Kidney (tissue), 14 donors: ENCODE measurements around the gene PRSS1. TPM values are rescaled to one million over a fixed set of nuclear protein-coding genes. Genes with fewer than 3 reads are reported as not detected.
"Not testable (repeated sequence)": the region's sequence is repeated elsewhere in the genome, so short reads cannot be mapped to it uniquely, and the experiment has no call there.

Experiments
- DNase-seq, 5 donors: peaks; one replicate each; pipeline ENCODE4 v3.0.0-alpha.2; 2013 to 2020
- FAIRE-seq: peaks from 2 replicates; lab custom pipeline; 2012; peaks lifted over from hg19 to GRCh38; lab: Jason Lieb, UNC
- H3K27ac ChIP-seq, 2 donors: one replicate each; pipeline ENCODE4 v1.7.0; 2013; ENCODE audit warnings: low read depth in 2 of 2, low read length in 2 of 2, inconsistent platforms in 1 of 2
- H3K27me3 ChIP-seq: one replicate; pipeline ENCODE4 v1.7.1; 2013; ENCODE audit warnings: low read length, inconsistent platforms; ENCODE audit not compliant: control insufficient read depth, insufficient read depth
- H3K36me3 ChIP-seq, 3 donors: one replicate each; pipeline versions ENCODE4 v1.7.0 to v1.7.1; 2013; ENCODE audit warnings: low read length in 3 of 3, control low read depth in 1 of 3, inconsistent platforms in 1 of 3; ENCODE audit not compliant: insufficient read depth in 3 of 3, control insufficient read depth in 2 of 3
- H3K4me1 ChIP-seq, 3 donors: one replicate each; pipeline versions ENCODE4 v1.7.0 to v1.7.1; 2013; ENCODE audit warnings: low read length in 3 of 3, inconsistent platforms in 1 of 3, low read depth in 1 of 3; ENCODE audit not compliant: control insufficient read depth in 2 of 3, insufficient read depth in 2 of 3
- H3K4me3 ChIP-seq, 3 donors: one replicate each; pipeline versions ENCODE4 v1.7.0 to v1.8.1; 2013; ENCODE audit warnings: low read length in 3 of 3, control low read depth in 1 of 3, inconsistent platforms in 1 of 3
- H3K9ac ChIP-seq, 3 donors: one replicate each; pipeline versions ENCODE4 v1.7.0 to v1.7.1; 2013; ENCODE audit warnings: low read length in 3 of 3, control low read depth in 1 of 3, inconsistent platforms in 1 of 3
- H3K9me3 ChIP-seq, 3 donors: one replicate each; pipeline versions ENCODE4 v1.7.0 to v1.7.1; 2013; ENCODE audit warnings: low read length in 3 of 3, control low read depth in 1 of 3, inconsistent platforms in 1 of 3; ENCODE audit not compliant: control insufficient read depth in 2 of 3, insufficient read depth in 1 of 3
- intact Hi-C: fragments of 100-400 bp; cut with DNase I; formaldehyde crosslinking; loops from one replicate; pipeline ENCODE4 v1.11.1; 2022
- polyA plus RNA-seq: library from polyadenylated mRNA; stranded (reverse); fragments of 350-450 nt; fragmentation: Illumina TruSeq; extraction: RNeasy Lipid Tissue Mini Kit (QIAGEN cat#74804); gene quantifications from one replicate; pipeline ENCODE4 v1.2.3, GENCODE V29; 2014; ENCODE audit warnings: low read depth, low replicate concordance; ENCODE audit not compliant: insufficient read depth
- total RNA-seq: library from RNA; stranded (reverse); fragmentation: NEBNext Ultra II Directional; extraction: Animal tissue kit (Norgen Biotek cat#: 25700); gene quantifications from one replicate; pipeline ENCODE4 v1.2.1, GENCODE V29; 2021
- TF ChIP-seq, protein P1 (sequence below): IDR thresholded peaks from 3 replicates; pipeline ENCODE4 v1.5.1; 2012; ENCODE audit warnings: mild to moderate bottlenecking, moderate library complexity, borderline replicate concordance; ENCODE audit not compliant: insufficient read depth; ENCODE audit errors: extremely low read depth
- donor health status: control.
- donor health status: control.
- donor health status: control.
- donor health status: control.
- donor health status: control.
- donor health status: DM: yes; HTN: yes; CAD: no.
- donor health status: Normal renal cell carcinoma (clear cell type).

PRSS1 gene
- total and polyA plus RNA-seq, 2 donors from 2014 or later, result not detected

DNA sequence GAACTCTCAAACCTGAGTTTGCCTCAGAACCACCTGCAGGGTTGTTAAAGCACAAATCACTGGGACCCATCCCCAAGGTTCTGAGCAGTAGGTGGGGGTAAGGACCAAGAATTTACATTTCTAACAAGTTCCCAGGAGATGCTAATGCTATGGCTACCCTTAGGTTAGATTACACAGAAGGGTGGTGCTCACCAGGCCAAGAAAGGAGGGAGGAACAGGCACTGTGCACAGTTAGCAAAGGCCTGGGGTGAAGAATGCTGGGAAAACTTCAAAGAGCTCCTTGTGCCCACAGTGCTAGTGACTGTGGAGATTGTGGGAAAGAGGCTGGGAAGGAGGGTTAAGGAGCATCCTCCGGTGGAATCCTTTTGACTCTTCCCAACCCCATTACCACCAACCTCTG is 12.8 kb downstream of the PRSS1 start:
- H3K27ac ChIP-seq, result no peak overlapping the region
- no peaks in the 10 kb centered on the region for H3K9me3 ChIP-seq
- DNase-seq, result no peak
- TF ChIP-seq, protein P1, sequence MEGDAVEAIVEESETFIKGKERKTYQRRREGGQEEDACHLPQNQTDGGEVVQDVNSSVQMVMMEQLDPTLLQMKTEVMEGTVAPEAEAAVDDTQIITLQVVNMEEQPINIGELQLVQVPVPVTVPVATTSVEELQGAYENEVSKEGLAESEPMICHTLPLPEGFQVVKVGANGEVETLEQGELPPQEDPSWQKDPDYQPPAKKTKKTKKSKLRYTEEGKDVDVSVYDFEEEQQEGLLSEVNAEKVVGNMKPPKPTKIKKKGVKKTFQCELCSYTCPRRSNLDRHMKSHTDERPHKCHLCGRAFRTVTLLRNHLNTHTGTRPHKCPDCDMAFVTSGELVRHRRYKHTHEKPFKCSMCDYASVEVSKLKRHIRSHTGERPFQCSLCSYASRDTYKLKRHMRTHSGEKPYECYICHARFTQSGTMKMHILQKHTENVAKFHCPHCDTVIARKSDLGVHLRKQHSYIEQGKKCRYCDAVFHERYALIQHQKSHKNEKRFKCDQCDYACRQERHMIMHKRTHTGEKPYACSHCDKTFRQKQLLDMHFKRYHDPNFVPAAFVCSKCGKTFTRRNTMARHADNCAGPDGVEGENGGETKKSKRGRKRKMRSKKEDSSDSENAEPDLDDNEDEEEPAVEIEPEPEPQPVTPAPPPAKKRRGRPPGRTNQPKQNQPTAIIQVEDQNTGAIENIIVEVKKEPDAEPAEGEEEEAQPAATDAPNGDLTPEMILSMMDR, result no peak
- no peaks in the 10 kb centered on the region for H3K27me3 ChIP-seq
- H3K4me3 ChIP-seq, result no peak overlapping the region
- H3K9ac ChIP-seq, result no peak overlapping the region
- no peaks in the 10 kb centered on the region for H3K36me3 ChIP-seq
- FAIRE-seq, result no peak
- H3K4me1 ChIP-seq, result no peaks in the 10 kb centered on the region
- intact Hi-C loops, result no loop called here

DNA sequence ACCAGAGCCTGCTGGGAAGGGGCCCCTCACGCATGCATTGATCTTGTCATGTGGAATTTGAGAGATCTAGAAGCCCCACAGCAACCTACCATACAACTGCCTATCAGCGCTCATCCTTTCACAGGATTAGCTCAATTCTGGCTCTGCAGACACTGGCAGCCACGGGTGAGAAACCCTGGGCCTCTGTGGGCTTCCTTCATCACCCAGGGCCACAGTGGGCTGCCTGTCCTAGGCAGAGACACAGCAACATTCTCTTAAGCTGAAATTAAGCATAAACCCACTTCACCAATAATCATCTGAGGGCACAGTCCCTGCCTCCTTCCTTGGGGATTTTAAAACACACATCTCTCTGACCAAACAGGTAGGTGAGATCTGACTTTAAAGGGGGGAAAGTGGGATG is 18.2 kb downstream of the PRSS1 start:
- TF ChIP-seq, protein P1, result no peak
- H3K9me3 ChIP-seq, result no peaks in the 10 kb centered on the region
- no peak overlapping the region for H3K4me3 ChIP-seq
- no peaks in the 10 kb centered on the region for H3K36me3 ChIP-seq
- intact Hi-C loops, result no loop called here
- H3K27me3 ChIP-seq, result no peaks in the 10 kb centered on the region
- H3K4me1 ChIP-seq, result peaks cover 0 to 5% (median 0%) of the 10 kb centered on the region in 3 donors
- DNase-seq, result no peak
- H3K9ac ChIP-seq, result no peak overlapping the region
- H3K27ac ChIP-seq, result no peak overlapping the region
- no peak for FAIRE-seq

DNA sequence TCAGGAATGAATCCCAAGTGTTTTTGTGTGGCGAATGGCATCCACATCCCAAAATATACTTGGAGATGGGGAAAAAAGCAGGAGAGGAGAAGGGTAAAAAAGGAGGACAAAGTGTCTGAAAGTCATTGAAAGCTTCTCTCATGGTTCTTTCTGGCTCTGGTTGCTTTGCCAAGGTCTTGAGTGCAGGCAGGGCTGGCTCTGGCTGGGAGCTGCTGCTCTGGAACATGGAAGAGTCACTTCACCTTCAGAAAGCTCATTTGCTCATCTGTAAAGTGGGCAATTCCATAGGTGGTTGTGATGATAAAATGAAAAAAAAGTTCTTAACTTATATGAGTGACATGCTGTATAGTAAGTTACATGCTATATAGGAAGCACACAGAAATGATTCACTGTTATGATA is 18.6 kb downstream of the PRSS1 start:
- intact Hi-C loops, result no loop called here
- no peak overlapping the region for H3K27ac ChIP-seq
- no peaks in the 10 kb centered on the region for H3K9me3 ChIP-seq
- no peak for FAIRE-seq
- DNase-seq, result no peak
- H3K36me3 ChIP-seq, result no peaks in the 10 kb centered on the region
- TF ChIP-seq, protein P1, result no peak
- no peak overlapping the region for H3K9ac ChIP-seq
- no peaks in the 10 kb centered on the region for H3K27me3 ChIP-seq
- no peak overlapping the region for H3K4me3 ChIP-seq
- H3K4me1 ChIP-seq, result peaks cover 0 to 5% (median 0%) of the 10 kb centered on the region in 3 donors

DNA sequence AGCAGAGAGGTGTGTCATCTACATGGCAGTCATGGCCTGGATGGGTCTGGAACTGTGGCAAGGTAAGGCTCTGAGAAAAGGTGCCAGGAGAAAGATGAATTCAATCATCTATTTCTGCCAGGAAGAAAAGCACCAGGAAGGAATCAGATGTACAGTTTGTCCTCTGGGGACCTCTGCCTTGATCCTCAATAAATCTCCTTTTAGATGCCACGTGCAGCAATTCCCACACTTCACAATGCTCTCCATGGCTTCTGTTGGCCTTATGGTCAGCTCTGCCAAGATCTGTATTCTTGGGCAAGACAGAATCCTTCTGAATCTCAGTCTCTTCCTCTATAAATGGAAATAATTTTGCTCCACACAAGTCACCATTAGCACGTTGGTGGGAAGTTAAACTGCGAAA is 19.6 kb downstream of the PRSS1 start:
- H3K4me3 ChIP-seq, H3K9ac ChIP-seq, FAIRE-seq, intact Hi-C loops, H3K9me3 ChIP-seq, H3K27ac ChIP-seq, H3K27me3 ChIP-seq, H3K36me3 ChIP-seq, DNase-seq, H3K4me1 ChIP-seq: not testable (repeated sequence)
